ENCODE results near the gene STAMBP. TPM values are rescaled to one million over a fixed set of nuclear protein-coding genes. Genes with fewer than 3 reads are reported as not detected.
"Not testable (repeated sequence)": the region's sequence is repeated elsewhere in the genome, so short reads cannot be mapped to it uniquely, and the experiment has no call there.

Gene STAMBP
- total RNA-seq, result 10 to 100 TPM; 37.2 to 38.4 TPM

DNA sequence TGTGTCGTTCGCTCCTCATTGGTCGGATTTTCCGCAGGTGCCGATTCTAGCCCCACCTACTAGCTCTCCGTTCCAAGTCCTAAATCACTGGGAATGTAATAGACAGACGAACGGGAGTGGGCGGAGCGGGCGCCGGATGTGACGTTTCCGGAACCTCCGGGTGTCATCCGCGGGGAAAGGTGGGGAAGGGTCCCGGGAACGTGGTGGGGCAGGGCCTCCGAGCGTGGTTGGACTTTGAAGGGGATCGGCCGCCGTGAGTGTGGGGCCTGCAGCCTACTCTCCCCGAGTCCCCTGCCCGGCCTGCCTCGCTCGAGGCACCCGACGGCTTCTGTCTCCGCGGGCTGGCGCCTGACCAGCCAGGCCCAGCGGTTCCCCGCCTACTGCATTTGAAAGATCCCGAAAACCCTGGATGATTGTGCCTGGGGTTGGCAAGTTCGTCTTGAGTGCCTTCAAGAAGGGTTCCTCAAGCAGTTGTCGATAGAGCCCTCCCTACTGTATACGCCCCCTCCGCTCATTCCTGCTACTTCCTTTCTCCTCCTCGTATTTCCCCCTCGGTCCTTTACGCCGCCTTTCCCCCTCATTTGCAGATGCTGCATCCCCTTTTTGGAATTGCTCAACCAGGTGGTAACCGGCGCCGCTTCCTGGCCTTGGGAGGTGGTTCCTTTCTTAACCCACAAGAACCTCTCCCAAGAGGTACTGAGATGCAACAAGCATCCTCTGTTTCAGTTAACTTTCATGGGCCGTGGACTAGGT lies at the start of gene STAMBP:
STAMBP (plus strand) TSS at position 144 of the 753 bp plus-strand sequence. CDS start 1,896 bp downstream, outside the sequence.
- ChIA-PET POLR2A (interaction anchor here (0.6 to 0.9 kb wide), 3 partner anchors 92 to 298 kb away, joined by 3 to 9 read pairs (median 6); partner anchors contain the start of gene TPRKB), CTCF (interaction anchor here (0.6 to 2.9 kb wide), 20 partner anchors 9 to 664 kb away, joined by 3 to 12 read pairs (median 3); no protein-coding TSS in a partner anchor)
- peak within 1 kb of the TSS; percentile 96 for H3K4me3 Mint-ChIP-seq
- DNase-seq, result peak; percentile 95
- peaks cover 6% of the 10 kb centered on the region for H3K9me3 Mint-ChIP-seq
- H3K27me3 Mint-ChIP-seq, result no peaks in the 10 kb centered on the region
- H3K27ac Mint-ChIP-seq, result peak within 1 kb of the TSS; percentile 97
- H3K36me3 Mint-ChIP-seq (ENCODE audit: low read depth), result peaks cover 24% of the 10 kb centered on the region
- peaks cover 46% of the 10 kb centered on the region for H3K4me1 Mint-ChIP-seq

DNA sequence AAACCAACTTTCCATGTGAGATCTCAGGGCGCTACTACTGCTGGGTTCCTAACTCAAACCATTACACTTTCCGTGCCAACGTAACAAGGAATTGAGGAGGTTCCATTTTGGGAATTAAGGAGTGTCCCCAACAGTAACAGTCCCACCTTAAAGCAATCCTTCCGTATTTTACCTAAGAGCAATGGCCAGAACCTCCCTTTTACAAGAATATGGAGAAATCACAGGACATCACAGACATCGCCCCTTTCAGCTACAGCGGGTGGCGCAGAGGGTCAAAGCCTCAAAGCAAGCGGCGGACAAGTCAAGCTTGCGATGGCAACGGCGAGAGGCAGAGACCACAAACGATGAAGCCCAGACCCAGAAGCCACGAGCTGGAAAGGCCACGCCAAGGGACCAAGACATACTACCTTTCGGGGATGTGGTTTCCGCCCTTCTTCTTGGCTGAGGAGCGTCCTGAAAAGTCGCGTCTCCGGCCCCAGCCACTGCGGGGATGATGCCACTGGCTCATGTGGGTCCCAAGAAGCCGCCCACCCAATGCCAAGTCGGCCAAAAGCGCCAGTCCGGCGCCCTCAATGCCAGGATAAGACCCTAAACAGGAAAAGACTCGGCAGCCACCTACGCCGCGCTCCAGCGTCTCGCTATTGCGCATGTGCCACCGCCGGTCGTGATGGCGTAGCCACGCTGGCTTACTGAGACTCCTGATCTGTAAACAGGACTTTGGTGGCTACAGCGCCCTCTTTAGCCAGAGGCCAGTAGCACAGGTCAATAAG lies 49.1 kb upstream of the STAMBP start, which contains the start of gene DUSP11:
DUSP11 (minus strand) TSS at position 637 of the 770 bp plus-strand sequence; CDS start at position 508, 129 bp downstream.
- peak; percentile 98 for DNase-seq
- CTCF ChIA-PET, result interaction anchor here (0.7 to 1.1 kb wide), 5 partner anchors 16 to 298 kb away, joined by 3 to 4 read pairs (median 3); partner anchors contain the start of gene TPRKB
- no peaks in the 10 kb centered on the region for H3K9me3 Mint-ChIP-seq

DNA sequence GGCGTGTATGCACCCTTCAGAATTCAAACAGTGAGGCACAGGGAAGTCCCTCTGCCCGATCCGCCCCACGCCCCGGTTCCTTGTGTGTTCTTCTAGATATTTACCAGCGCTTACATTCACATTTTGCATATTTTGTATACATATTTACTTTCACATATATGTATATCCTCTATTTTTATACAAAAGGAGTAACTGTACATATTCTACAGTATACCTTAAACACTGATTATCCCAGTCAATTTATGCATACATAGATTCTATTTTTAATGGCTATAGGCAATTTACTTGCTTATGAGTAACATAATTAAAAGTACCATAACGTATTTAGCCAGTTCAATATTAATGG lies 48.6 kb upstream of the STAMBP start:
- Mint-ChIP-seq H3K36me3 (ENCODE audit: low read depth) (peaks cover 22% of the 10 kb centered on the region), H3K9me3 (no peaks in the 10 kb centered on the region), H3K4me3 (peak overlapping the region; percentile 97), H3K27ac (peak overlapping the region; percentile 98), H3K4me1 (peaks cover 28% of the 10 kb centered on the region), H3K27me3 (peaks cover 6% of the 10 kb centered on the region)
- DNase-seq, result no peak
- ChIA-PET CTCF (interaction anchor here (0.7 to 1.2 kb wide), 4 partner anchors 43 to 559 kb away, joined by 3 read pairs; partner anchors contain the start of gene TPRKB), POLR2A (interaction anchor here (0.5 kb wide), 1 partner anchor 31 kb away, joined by 3 read pairs; no protein-coding TSS in a partner anchor)

More for the DNA sequence above, 49.1 kb upstream of the STAMBP start, which contains the start of gene DUSP11:
- POLR2A ChIA-PET, result interaction anchor here (0.5 kb wide), 1 partner anchor 30 kb away, joined by 3 read pairs; no protein-coding TSS in a partner anchor
- Mint-ChIP-seq H3K36me3 (ENCODE audit: low read depth) (peaks cover 27% of the 10 kb centered on the region), H3K4me3 (peak within 1 kb of the TSS; percentile 97), H3K27ac (peak within 1 kb of the TSS; percentile 98), H3K4me1 (peaks cover 32% of the 10 kb centered on the region), H3K27me3 (peaks cover 6% of the 10 kb centered on the region)

DNA sequence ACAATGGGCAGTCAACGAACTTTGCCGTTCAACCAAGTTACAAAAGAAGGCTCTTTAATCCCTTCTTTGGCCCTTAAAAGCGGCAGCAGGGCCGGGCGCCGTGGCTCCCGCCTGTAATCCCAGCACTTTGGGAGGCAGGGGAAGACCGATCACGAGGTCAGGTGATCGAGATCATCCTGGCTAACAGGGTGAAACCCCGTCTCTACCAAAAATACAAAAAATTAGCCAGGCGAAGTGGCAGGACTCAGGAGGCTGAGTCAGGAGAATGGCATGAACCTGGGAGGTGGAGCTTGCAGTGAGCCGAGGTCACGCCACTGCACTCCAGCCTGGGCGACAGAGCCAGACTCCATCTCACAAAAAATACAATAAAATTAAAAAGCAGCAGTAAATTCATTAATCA lies 45.4 kb upstream of the STAMBP start:
- POLR2A ChIA-PET; H3K27ac Mint-ChIP-seq; H3K4me3 Mint-ChIP-seq; H3K27me3 Mint-ChIP-seq; H3K36me3 Mint-ChIP-seq (ENCODE audit: low read depth); DNase-seq; CTCF ChIA-PET; H3K9me3 Mint-ChIP-seq: not testable (repeated sequence)
- H3K4me1 Mint-ChIP-seq, result peaks cover 13% of the 10 kb centered on the region

DNA sequence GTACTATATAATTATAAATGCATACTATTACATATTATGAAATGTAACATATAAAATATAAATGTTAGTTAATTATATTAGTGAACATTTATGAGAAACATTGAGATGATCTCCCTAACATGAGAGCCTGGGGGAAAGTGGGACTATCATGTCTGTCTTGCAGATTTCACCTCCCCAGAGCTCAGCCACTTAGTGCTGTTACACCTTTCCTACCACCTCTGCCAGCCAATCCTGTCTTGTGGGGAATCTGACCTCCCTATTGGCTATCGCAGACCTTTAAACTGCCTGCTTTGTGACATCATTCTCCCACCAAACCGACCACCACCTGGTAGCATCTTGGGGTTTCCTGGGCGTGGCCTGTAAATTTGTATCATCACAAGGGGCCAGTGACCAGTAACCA lies 44.9 kb upstream of the STAMBP start, which contains the start of gene C2orf78:
C2orf78 (plus strand) TSS at position 301 of the 400 bp plus-strand sequence. CDS start 127 bp downstream, outside the sequence.
- H3K9me3 Mint-ChIP-seq; CTCF ChIA-PET; H3K36me3 Mint-ChIP-seq (ENCODE audit: low read depth); H3K4me3 Mint-ChIP-seq; H3K4me1 Mint-ChIP-seq; DNase-seq; POLR2A ChIA-PET; H3K27ac Mint-ChIP-seq; H3K27me3 Mint-ChIP-seq: not testable (repeated sequence)

DNA sequence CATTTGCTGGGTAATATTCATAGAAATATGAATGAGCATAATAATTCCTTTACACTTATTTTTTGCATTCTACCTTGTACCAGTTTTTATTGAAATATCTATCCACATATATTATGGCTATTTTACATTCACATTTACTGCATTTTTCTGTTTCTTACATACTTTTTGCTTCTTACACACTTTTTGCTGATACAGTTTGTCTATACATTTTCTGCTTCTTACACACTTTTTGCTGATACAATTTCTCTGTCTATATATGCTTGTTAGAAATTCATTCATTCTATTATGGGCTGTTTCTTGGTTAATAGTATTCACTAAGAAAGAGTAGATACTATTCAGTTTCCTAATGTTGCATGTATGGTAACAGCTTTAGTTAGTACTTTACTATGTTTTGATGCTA lies 16.9 kb upstream of the STAMBP start:
- no peak for DNase-seq
- Mint-ChIP-seq H3K4me3 (no peak overlapping the region), H3K9me3 (no peaks in the 10 kb centered on the region), H3K4me1 (peaks cover 2% of the 10 kb centered on the region), H3K27me3 (peaks cover 7% of the 10 kb centered on the region), H3K27ac (no peak overlapping the region), H3K36me3 (ENCODE audit: low read depth) (no peaks in the 10 kb centered on the region)
- POLR2A ChIA-PET, result no interaction called here
- CTCF ChIA-PET, result interaction anchor here (2.3 kb wide), 1 partner anchor 12 kb away, joined by 9 read pairs; no protein-coding TSS in a partner anchor

DNA sequence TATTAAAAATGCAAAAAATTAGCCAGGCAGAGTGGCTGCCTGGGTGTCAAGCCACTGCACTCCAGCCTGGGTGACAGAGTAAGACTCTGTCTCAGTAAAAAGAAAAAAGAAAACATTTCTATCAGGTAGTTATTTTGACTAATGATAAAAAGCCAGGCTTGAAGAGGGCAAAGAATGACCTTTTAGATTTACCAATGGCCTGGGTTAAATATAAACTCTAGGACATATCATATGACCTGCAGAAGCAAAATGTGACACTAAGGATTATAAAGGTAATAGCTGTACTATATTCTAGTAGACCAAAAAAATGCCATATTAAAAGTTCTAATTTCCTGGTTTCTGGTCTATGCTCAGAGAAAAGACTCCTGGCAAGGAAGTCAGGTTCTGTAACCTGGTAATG lies 16.1 kb upstream of the STAMBP start:
- peaks cover 2% of the 10 kb centered on the region for H3K4me1 Mint-ChIP-seq
- H3K27ac Mint-ChIP-seq, result no peak overlapping the region
- no peak for DNase-seq
- ChIA-PET CTCF (interaction anchor here (2.3 kb wide), 1 partner anchor 11 kb away, joined by 9 read pairs; no protein-coding TSS in a partner anchor), POLR2A (no interaction called here)
- H3K9me3 Mint-ChIP-seq, result no peaks in the 10 kb centered on the region
- no peak overlapping the region for H3K4me3 Mint-ChIP-seq
- no peaks in the 10 kb centered on the region for H3K36me3 Mint-ChIP-seq (ENCODE audit: low read depth)
- peaks cover 7% of the 10 kb centered on the region for H3K27me3 Mint-ChIP-seq

DNA sequence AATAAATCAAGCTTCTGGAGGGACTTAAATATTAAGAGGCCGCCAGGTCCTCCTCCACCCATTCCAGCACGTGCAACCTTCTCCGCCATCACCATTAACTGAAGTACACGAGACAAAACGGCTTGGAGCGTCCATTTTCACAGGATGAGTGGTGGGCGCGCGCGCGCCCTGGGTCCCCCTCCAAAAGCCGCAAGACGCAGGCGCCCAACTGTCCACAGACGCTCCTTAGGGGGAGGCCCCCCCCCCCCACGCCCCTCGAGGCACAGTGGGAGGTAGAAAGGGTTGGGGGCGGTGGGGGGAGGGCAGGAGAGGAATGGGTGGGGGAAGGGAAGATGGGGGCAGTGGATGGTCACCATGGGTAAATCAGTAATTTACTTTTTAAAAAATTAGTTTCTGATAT lies 10.5 kb upstream of the STAMBP start:
- no peak for DNase-seq
- Mint-ChIP-seq H3K4me3 (no peak overlapping the region), H3K4me1 (peaks cover 13% of the 10 kb centered on the region), H3K9me3 (no peaks in the 10 kb centered on the region), H3K36me3 (ENCODE audit: low read depth) (no peaks in the 10 kb centered on the region), H3K27ac (no peak overlapping the region), H3K27me3 (no peaks in the 10 kb centered on the region)
- POLR2A ChIA-PET, result no interaction called here
- CTCF ChIA-PET, result no interaction called here

DNA sequence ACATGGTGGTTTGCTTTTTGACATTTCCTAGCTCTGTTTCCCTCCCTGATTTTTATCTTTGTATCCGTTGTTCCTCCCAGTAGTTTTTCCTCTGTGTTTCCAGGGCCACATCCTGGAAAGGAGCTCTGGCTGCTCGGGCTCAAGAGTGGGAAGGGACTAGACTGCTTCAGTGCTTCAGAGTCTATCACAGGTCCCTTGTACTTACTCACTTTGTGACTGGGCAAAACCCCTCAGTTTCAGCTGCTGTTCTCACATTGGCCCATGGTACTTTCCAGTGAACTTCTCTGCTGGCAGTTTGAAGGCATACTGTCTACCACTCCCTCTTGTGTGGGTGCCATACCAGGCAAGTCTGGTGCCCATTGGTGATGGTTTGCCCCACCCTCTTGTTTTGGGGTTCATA lies 7.5 kb upstream of the STAMBP start:
- Mint-ChIP-seq H3K4me3 (no peak overlapping the region), H3K9me3 (no peaks in the 10 kb centered on the region), H3K27ac (no peak overlapping the region), H3K36me3 (ENCODE audit: low read depth) (no peaks in the 10 kb centered on the region), H3K4me1 (peaks cover 15% of the 10 kb centered on the region), H3K27me3 (no peaks in the 10 kb centered on the region)
- CTCF ChIA-PET, result interaction anchor here (0.5 to 1.4 kb wide), 4 partner anchors 10 to 326 kb away, joined by 3 to 4 read pairs (median 3); no protein-coding TSS in a partner anchor
- POLR2A ChIA-PET, result no interaction called here
- no peak for DNase-seq

DNA sequence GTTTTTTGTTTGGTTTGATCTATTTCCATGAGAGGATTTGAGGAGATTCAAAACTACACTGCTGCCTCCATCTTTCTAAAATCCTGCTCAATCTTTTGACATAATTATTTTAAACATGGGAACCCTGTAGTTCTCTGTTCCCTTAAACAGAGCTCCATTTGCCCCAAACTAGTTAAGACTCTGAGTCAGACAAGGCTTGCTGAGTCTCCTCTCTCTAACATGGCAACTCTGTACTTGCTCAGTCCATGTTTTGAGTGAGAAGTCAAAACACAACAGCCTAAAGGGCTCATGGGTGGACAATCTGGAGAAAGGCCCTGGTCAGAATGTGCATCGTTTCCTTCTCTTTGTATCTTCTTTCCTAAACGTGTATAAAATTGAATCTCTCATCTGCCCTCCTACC lies 7.1 kb upstream of the STAMBP start:
- Mint-ChIP-seq H3K27ac (no peak overlapping the region), H3K27me3 (no peaks in the 10 kb centered on the region), H3K36me3 (ENCODE audit: low read depth) (no peaks in the 10 kb centered on the region), H3K4me1 (peaks cover 15% of the 10 kb centered on the region), H3K9me3 (no peaks in the 10 kb centered on the region), H3K4me3 (no peak overlapping the region)
- DNase-seq, result no peak
- ChIA-PET CTCF (interaction anchor here (0.5 to 5.0 kb wide), 7 partner anchors 9 to 774 kb away, joined by 3 to 22 read pairs (median 3); partner anchors contain the start of gene BOLA3), POLR2A (no interaction called here)

DNA sequence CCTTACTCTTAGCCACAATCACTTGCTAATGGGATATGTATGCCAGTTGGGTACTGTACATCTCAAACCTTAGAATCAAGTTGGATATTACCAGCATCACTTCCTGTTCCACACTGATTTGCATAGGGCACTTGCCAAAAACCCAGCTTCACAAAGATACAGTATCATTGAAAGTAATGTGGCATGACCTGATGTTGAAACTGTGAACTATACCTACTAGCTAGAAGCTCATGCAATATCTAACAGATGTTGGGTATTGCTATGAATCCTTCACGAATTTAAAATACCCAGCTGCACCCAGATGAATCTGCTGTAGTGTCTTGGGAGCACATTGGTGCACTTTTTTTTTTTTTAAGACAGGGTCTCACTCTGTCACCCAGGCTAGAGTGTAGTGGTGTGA lies 6.5 kb upstream of the STAMBP start:
- H3K4me3 Mint-ChIP-seq, result no peak overlapping the region

DNA sequence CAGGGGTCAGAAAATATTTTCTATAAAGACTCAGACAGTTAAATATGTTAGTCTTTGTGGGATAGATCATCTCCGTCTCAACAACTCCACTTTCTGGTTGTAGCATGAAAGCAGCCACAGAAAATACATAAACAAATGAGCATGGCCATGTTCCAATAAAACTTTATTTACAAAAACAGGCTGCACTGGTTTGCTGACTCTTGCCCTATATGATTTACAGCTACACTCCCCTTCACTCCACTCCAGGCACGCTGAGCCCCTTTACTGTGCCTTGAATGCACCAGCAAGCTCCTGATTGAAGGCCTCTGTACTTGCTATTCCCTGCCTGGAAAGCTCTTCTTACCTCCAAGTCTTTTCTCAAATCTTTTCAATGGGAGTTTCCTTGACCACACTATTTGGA lies 5.8 kb upstream of the STAMBP start:
- H3K9me3 Mint-ChIP-seq, result no peaks in the 10 kb centered on the region
- POLR2A ChIA-PET, result no interaction called here
- no peak overlapping the region for H3K27ac Mint-ChIP-seq
- H3K27me3 Mint-ChIP-seq, result no peaks in the 10 kb centered on the region
- H3K4me3 Mint-ChIP-seq, result no peak overlapping the region
- H3K36me3 Mint-ChIP-seq (ENCODE audit: low read depth), result no peaks in the 10 kb centered on the region
- peaks cover 23% of the 10 kb centered on the region for H3K4me1 Mint-ChIP-seq
- no peak for DNase-seq
- CTCF ChIA-PET, result interaction anchor here (0.6 to 5.0 kb wide), 7 partner anchors 11 to 765 kb away, joined by 3 to 22 read pairs (median 3); partner anchors contain the start of gene BOLA3

More for the DNA sequence above, 6.5 kb upstream of the STAMBP start:
- H3K36me3 Mint-ChIP-seq (ENCODE audit: low read depth), result no peaks in the 10 kb centered on the region
- POLR2A ChIA-PET, result no interaction called here
- H3K9me3 Mint-ChIP-seq, result no peaks in the 10 kb centered on the region
- no peak for DNase-seq
- CTCF ChIA-PET, result interaction anchor here (0.6 to 5.0 kb wide), 7 partner anchors 85 to 775 kb away, joined by 3 to 22 read pairs (median 4); partner anchors contain the start of genes BOLA3 and TPRKB
- no peak overlapping the region for H3K27ac Mint-ChIP-seq
- peaks cover 16% of the 10 kb centered on the region for H3K4me1 Mint-ChIP-seq
- H3K27me3 Mint-ChIP-seq, result no peaks in the 10 kb centered on the region

Measured in activated CD4-positive, alpha-beta T cell treated with anti-CD3 and anti-CD28 coated beads, Interleukin-2, amount 10 ng/mL, durations not matched to agents 7 days and 5 days (primary cell).